HG03039 (cell line): ENCODE results near the gene STAG2.

ENCODE experiments used
- ATAC-seq: cut with Tn5 transposase; IDR thresholded peaks from one replicate; pipeline ENCODE4 v1.9.1; 2021; ENCODE audit warnings: mild to moderate bottlenecking, moderate library complexity; ENCODE audit not compliant: unreplicated experiment

STAG2 gene

DNA sequence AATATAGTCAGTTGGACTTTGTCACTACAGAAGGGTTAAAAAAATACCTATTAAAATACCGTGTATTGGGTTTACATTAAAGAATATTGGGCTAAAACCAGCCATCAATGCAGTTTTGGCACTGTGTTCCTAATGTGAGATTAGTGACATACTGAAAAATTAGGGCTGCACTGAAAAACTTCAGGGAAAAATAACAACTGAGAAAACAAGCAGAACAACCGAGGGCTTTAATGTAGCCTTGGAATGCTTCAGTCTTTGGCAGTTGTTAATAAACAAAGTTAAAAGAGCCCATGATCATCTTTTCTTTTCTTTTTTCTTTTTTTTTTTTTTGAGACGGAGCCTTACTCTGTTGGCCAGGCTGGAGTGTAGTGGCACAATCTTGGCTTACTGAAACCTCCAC is 12.4 kb downstream of the STAG2 start:
- no peak for ATAC-seq

DNA sequence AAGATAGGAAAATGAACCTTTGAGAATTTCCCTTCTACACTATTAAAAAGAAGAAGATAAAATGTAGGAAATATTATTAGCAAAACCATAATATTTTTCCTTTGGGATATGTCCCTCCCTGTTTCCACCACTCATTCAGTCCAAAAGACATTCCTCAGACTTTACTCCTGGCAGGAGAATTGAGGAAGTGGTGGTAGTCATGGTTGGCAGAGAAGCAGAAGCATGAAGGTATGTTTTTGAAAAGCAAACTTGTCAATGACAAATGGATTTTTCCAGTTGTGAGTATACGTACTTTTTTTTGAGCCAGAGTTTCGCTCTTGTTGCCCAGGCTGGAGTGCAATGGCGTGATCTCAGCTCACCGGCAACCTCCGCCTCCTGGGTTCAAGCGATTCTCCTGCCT is 13.7 kb downstream of the STAG2 start:
- ATAC-seq, result no peak

DNA sequence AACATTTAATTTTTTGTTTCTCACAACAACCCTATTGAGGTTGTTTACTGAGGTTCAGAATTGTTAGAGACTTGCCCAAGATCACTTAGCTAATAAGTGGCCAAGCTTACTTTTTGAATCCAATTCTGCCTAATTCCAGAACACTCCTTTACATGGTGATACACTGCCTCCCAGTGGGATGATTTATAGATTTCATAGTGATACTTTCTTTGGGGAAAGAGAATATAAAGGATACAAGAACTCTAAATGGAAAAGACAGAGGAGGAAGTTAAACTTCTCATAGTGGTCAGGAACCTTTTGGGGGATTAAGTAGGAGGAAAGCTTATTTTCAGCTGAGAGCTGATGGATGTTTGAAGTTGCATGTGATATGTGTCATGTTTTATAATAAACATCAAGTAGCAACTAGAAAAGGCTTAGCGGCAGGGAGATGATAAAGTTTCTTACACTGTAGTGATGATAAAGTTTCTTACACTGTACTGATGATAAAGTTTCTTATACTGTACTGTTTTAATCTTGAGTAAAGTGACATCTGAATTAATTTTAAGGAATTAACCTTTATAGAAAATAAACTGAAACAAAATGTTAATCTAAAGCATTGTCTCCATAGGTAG is 15.3 kb downstream of the STAG2 start:
- no peak for ATAC-seq

DNA sequence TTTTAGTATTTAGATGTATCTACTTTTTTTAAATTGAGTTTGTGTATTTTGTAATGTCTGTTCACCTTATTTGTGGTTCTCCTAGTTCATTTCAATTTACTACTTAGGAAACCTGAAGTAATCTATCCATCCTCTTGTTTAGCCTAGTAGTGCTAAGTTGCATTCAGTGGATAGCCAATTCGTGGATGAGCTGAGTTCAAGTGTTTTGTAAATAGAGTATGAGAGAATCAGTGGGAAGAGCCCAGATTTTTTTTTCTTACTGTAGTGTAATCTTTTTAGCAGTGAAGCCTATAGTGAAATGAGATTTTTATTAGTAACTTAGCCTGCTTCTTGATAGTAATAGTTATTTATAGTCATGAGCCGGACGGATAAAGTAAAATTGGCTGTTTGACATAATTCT is 21.7 kb downstream of the STAG2 start:
- ATAC-seq, result no peak

DNA sequence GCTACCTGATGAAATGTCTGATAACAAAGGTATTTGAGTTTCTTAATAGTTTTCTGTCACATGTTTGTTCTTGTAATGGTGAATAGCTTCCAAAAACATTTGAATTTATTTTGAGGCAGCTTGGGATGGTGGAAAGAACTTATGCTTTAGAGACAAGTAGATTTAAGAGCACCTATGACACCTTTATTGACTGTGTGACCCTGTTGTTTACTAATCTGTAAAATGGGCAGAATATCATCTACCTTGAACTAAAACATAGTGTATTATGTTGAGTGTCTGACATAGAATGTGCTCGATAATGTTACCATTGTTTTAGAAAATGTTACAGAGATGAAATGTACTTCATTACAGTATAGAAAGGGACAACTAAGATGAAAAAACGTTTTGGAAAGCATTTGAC is 24.9 kb downstream of the STAG2 start:
- ATAC-seq, result no peak

DNA sequence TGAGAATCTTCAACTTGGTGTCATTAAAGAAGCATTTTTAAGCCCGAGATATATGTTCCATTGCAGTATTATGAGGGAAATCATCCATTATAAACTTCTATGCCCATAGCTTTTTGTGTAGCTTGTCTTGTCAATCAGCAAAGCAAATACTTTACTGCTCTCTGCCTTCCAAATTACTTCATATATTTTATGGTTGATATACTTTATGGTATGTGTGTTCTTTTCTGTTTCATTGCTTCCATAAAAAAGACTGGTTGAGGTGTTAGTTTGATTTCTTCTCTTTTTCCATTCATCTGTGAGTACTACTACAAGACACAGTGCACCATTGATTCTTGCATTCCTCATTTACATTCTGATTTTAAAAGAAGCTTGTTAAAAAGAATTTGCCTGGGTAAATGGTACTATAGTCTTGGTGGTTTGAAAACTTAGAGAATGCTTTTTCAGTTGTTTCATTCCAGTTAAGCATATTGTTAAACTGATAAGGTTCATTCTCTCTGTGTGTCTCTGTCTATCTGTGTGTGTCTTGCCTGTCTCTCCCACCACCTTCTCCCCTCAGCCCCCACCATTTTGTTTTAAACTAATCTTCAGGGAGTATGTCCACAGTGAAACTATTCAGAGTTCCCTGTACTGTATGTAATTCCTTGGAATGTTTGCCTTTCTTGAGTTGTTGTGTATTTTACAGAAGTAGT is 27.1 kb downstream of the STAG2 start:
- ATAC-seq, result no peak

DNA sequence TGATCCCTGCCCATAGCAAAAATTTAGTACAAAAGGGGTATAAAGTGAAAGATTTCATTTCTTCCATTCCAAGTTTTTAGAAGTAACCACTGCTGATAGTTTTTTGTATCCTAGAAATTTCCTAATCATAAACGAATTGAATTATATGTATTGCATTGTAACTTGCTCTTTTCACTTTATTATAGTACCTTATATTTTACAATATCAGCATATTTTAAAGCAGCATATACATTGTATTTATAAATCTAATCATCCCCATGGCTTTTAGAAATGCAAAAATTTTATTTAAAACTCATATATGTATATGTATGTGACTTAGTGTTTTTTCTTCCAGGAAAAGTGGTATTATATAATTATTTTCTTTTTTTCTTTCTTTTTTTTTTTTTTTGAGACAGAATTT is 27.7 kb downstream of the STAG2 start:
- ATAC-seq, result no peak

DNA sequence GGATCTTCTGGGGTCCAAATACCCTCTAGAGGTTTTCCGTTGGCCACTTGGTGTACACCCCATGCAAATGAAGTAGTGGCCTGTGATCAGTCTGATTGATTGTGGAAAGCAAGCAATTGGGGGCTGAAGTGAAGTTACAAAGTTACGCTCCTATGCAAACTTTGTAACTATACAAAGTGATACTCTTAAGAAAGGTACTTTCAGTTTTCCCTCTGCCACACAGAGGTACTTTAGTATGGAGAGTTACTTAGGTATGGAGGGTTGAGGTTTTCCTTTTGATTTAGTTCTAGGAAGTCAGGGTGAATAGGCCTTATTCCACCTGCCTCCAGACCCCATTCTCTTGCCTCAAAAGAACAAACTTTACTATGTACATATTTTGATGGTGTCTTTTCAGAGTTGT is 28.7 kb downstream of the STAG2 start:
- ATAC-seq, result peak; percentile 59

DNA sequence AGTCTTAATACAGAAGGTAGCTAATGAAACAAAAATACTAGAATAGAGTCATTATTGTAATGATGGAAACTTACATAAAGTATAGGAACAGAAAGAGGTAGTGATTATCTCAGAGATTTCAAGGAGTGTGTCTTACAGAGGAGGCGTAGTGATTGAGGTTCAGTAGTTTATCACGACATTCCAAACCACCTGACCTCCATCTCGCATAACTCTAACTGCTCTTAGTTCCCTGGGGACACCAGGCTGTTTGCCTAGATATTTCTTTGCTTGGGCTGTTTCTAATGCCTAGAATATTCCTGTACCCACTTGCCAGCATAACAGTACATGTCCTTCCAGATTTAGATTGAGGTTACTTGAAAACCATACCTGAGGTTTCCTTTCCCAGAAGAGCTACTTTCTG is 29.1 kb downstream of the STAG2 start:
- peak; percentile 35 for ATAC-seq

DNA sequence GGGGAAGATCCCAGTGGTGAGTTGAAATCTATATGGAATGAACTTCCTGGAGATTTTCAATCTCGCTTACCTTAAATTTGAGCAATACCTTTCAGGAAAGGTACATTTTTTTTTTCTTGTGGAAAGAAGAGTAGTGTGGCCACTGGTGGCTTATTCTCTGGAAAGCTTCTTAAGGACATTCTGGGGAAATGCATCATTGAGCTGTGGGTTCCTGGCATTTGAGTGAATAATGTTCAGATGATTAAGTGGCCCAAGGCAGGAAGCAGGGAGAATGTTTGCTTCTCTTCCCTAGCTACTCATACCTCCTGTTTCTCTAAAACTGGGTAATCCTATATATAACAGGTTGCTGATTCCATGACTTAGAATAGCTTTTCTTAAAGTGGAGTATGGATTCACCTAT is 31.8 kb downstream of the STAG2 start:
- ATAC-seq, result no peak

DNA sequence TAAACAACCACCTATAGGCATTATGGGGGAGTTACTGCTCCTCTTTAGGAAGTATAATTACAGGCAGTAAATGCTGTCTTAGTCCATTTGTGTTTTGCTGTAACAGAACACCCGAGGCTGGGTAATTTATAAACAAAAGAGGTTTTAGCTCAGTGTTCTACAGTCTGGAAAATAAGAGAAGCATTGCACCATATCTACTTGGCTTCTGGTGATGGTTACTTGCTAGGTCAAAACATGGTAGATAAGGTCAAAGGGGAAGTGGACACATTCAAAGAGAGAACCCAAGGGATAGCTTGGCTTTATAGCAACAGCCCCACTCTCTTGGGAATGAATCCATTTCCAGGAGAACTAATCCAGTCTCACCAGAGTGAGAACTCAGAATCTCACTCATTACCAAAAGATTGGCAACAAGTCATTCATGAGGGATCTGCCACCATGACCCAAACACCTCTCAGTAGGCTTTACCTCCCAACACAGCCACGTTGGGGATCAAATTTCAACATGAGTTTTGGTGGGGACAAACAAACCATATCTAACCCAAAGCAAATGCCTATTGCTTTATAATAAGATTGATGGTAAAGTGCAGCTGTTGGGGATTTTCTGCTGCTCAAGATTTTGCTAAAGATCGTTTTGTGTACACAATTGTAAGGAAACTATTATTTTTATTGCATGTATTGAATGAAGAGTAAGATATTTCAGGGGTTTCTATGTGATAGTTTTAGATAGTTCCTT is 32.6 kb downstream of the STAG2 start:
- no peak for ATAC-seq

DNA sequence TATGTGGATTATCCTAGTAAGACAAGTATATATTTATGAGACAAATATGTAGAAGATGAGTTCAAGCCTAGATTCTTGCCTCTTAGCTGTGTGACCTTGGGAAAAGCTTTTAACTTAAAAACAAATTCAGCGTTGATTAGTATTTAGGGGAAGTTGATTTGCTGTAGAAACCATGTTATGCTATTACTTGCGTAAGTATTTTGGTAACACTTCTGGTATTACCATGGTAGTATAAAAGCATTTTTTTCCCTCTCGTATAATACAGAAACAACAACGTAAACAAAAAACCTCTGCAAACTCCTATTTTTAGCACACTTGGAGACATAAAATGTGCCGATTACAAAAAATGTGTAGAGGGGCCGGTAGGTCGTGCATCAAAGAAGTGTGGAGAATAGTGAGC is 33.2 kb downstream of the STAG2 start:
- ATAC-seq, result no peak

DNA sequence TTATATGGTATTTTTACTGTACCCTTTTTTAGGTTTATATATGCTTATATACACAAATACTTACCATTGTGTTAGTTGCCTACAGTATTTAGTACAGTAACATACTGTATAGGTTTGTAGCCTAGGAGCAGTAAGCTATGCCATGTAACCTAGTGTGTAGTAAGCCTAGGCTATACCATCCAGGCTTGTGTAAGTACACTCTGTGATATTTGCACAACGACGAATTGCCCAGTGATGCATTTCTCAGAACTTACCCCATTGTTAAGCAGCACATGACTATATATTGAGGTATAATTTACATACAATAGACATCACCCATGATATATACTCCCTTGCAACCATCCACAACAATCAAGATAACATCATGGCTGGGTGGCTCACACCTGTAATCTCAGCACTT is 40.1 kb downstream of the STAG2 start:
- no peak for ATAC-seq

DNA sequence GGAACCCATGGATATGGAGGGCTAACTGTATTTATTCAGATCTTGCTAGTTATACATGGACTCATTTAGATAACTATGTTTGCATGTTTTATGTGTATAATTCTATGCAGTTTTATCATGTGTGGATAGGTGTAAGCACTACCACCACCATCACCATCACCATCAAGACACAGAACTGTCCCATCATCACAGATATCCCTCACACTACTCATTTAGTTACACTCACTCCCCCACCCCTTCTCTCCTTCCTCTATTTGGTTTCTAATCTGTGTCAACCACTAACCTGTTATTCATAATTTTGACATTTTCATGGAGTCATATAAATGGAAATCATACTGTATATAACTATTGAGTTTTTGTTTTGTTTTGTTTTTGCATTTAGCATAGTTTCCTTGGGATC is 43.7 kb downstream of the STAG2 start:
- no peak for ATAC-seq

DNA sequence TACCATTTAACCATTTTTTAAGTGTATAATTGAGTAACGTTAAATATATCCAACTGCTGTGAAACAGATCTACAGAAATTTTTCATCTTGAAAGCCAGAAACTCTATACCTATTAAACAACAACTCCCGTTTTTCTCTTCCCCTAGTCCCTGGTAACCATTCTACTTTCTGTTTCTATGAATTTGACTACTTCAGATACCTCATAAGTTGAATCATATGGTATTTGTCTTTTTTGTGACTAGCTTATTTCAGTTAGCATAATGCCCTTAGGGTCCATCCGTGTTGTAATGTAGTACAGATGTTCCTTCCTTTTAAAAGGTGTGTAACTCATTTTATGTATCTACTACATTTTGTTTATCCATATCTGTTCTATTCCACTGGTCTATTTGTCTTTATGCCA is 48.7 kb downstream of the STAG2 start:
- ATAC-seq, result peak; percentile 61

DNA sequence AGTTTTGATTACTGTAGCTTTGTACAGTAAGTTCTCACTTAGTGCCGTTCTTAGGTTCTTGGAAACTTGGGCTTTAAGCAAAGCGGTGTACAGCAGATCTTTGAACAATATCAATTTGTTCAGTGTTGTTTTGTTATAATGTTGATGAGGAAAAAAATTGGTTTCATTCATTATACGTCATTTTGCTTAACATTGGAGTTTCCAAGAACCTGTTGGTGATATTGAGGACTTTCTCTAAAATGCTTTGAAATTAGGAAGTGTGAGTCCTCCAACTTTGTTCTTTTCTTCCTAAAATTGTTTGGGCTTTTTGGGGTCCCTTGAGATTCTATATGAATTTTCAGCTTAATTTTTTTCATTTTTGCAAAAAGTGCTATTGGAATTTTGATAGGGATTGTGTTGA is 49.1 kb downstream of the STAG2 start:
- ATAC-seq, result no peak

DNA sequence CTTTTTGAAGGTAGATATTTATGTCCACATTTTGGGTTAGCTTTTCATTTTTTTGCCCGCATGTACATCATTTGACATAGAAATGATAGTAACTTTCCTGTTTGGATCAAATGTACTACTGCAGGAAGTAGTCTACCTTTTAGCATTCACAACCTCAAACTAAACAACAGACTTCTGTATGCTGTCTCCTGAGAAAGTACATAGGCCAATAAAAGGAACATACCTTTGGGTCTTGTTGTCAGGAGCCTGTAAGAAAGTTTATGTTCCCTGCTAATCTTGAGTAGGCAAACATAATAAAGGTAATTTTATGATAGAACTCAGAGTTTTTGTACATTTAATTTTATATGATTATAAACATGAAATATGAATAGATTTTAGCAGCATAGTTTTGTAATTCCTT is 54.2 kb downstream of the STAG2 start:
- no peak for ATAC-seq

DNA sequence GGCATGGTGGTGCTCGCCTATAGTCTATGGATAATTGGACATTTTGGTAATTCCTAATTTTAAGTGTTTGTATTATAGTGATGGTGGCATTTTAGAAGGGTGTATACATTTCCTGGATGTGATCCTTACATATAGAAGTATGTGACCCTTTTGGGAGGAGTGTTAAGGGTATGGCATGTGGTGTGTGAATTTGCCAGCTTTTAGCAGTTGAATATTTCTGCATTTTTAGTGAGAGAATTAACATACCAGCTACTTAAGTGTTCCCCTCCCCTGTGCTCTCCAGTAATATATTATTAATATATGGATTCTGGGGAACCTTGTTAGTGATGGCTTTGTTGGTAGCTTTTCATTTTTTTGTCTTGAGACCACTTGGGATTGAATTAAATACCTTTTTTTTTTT is 55.3 kb downstream of the STAG2 start:
- no peak for ATAC-seq

DNA sequence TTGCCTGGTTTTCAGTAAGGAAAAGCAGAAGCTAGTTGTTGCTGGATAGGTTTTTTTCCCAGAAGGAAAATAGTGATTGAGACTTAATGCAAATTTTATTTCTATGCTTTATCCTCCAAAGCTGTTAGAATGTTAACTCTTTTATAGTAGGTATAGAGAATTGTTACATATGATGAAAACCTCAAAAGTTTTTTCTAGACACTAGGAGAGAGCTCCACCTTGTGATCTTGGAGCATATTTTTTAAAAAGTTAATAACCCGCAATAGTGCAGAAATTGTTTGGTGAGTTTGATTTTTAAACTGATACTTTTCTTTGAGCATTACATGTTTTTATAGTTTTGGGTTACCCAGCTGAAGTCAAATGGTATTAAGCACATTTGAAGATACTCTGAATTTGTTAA is 56.5 kb downstream of the STAG2 start:
- ATAC-seq, result no peak

DNA sequence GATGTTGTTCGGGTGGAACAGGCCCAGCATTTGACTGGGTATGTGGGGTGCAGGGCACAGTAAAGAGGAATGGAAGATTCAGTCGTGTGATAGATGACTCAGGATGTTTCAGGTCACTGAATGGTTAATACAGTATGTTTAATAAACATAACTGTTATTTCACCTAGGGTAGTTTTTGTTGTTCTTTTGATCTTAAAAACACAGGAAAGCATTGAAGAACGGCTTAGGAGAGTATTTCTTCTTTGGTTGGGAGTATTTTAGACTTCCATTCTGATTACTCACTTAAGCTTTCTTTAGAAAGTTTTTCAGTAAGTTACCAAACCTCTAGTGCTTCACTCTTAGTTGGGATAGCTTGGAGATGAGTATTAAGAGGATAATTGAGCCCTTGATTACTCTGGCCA is 62.3 kb downstream of the STAG2 start:
- ATAC-seq, result no peak

DNA sequence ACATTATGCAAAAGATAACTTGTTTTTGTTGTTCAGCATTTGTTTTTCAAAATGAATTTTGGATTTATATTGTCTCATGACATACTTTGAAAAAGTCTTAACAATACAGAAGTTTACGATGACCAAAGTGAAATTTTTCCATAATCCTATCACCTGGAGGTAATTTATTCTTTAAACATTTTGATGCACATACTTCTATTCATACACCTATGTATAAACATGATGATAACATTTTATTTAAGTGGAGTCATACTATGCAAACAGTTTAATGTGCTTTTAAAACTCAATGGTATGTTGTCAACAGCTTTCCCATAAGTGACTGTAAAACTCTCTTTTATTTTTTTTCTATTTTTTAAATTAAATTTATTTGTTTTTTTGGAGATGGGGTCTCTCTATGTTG is 65.0 kb downstream of the STAG2 start:
- no peak for ATAC-seq

DNA sequence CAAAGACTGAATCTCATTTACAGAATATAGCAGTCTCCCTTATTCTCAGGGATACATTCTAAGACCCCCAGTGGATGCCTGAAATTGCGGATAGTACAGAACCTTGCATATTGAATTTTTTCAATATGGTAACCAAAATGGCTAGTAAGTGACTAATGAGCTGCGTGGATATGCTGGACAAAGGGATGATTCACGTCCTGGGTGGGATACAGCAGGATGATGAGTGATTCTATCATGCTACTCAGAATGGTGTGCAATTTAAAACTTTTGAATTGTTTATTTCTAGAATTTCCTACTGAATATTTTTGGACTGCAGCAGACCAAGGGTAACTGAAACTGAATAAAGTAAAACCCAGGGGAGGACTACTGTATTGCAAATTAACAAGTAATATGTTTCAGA is 66.7 kb downstream of the STAG2 start:
- no peak for ATAC-seq
